ENCODE data around the gene PSMA6.
"Not testable (repeated sequence)": the region's sequence is repeated elsewhere in the genome, so short reads cannot be mapped to it uniquely, and the experiment has no call there.

The PSMA6 gene

DNA sequence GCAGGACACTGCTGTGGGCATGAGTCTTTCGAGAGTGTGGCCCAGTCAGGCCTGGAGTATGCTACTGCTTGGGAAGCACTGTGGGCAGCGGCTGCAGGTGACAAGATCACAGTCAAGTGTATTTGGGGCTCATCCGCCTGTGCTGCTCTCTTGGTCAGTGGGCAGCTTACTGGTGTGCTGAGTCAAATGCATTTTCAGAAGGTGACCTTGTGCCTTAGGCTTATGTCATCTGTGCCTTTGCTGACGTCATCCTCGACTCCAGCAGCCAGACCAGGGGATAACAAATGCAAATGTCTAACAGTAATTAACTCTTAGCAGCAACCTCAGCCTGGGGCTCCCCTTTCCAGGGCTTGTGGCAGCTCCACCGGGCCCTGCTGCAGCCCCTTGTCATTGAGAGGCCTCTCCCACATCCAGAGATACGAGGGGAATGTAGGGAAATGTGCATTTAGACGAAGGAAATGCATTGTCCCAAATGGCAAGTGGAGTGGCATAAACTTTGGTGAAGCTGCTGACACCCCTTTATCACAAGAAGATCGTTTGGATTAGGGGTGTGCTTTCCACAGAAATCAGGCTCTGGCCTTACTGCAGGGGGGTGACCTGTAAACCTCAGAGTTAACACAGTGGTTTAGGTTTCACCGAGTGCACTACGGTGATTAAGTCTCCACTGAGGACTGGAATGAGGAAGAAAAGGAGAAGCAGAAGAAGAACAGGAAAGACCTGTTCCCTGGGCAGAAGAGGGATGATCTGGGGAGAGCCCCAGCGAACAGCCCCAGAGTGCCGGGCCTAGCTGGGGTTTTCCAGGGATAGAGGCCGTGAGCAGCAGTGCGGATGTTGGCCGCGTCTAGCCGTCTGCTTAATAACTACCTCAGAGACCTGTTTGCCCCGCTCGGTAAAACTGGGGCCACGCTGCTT, 39.7 kb downstream of the PSMA6 start:
- no peak for FAIRE-seq

DNA sequence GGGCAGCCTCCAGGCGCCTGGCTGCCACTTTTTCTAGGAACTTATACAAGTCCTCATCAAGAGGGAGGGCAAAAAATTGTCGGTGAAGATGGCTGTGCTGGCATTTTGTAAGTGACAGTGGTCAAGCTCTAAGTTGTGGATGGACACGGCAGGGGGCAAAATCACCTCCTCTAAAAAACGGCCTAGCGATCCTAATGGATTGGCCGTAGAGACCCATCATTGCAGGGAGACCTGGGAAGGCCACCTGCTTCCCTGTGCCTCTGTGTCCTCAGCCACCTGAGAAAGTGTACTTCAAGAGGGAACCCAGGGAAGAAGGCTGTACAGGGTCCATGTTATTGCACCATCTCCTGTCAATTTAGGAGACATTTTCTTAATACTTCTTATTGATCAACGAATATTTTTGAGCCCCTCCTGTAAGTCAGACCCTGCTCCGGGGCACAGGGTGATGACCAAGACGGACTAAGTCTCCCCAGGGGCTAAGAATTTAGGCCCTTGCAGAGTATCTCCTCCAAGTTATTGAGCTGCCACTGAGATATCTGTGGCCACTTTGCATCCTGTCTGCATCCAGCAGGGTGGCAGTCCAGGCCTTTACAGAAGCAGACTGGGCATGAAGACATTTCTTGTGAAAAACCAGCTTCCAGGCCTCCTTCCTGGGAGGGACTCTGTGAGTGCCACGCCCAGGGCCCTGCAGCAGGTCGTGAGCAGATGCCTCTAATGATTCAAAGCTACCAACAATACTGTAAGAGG, 40.5 kb downstream of the PSMA6 start:
- no peak for FAIRE-seq

DNA sequence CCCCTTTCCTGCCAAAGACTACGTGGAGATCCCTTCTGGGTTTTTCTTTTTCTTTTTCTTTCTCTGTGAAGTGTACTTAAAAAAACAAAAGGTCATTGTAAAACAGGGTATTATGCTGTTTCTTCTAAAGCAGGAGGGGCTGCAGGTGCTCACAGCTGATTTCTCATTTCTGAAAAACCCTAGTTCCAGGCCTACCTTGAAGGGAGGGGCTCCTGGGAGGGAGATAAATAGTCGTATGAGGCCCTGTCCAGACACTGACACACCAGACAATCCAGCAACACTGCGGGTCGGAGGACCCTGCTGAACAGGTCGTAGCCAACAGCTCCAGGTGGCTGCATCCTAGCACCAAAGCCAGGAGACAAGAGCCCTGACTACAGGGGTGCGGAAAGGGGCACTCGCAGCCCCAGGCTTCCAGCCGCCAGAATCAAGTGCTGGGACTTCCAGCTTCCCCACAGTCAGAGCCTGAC, 41.1 kb downstream of the PSMA6 start:
- FAIRE-seq = no peak

DNA sequence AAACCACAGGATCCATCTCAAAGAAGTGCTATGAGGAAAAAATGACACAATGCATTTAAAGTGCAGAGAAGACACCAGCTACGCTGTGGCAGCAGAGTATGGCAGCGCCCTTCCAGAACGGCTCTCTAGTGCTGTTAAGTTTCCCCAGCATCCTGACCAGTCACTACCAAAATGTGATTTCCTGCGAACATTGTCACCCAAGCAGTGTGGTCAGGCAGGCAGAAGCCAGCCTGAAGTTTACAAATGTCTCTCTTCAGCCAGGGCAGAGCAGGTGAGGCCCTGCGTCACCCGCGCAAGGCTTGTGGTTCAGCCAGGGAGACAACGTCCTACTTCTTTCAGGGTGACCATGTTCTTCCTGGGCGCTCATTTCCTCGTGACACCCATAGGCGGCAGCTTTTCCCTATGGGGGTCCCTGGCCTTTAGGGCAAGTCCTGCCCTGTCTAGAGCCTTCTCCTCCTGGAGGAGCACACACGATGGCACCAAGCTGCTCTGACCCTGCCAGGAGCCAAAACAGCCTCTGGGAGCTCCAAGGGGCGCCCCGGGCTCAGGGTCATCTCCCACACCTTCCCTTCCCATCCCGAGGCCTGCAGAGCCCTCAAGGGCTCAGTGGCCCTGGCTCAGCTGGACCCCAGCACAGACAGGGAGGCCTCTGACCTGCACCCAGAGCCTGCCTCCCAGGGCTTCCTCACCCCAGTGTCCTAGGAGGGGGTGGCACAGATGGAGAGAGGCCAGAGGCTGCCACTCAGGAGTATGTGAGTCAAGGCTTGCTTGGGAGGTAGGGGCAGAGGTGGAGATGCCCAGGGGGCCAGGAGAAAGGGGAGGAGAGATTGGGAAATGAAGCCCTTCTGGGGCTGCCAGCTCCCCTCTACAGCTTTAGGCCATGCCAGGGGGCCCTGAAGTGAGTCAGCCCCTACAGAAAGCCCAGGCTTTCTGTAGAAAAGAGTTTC, 41.9 kb downstream of the PSMA6 start:
- FAIRE-seq = no peak

DNA sequence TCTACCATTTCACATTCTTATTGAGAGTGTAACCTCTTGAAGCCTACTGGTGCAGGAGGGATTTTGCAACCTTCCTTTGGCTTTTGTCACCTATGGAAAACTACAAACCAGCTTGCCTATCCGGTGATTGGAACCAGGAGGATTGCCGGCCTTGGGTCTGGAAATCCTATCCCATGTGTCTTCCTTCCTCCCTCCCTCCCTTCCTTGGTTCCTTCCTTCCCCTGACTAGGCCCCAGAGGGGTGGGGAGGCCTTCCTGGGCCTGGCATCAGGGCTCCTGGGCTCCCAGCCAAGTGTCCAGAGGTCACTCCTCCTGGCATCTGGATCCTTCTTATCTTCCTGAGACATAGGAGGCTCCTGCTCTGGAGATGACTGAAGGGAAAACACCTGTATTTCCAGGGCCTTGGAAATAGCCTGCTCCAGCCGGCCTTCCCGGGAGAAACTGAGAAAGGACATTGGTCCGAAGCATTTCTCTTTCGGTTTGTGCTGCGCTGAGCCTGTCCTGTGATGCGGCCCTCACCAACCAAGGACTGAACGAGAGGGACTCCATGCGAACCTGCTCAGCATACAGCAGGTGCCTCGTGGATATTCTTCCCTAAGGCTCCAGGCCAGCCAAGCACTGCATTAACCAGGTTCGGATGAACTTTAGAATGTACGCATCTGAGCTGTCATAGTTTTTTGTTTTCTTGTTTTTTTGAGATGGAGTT, 43.4 kb downstream of the PSMA6 start:
- no peak for FAIRE-seq

DNA sequence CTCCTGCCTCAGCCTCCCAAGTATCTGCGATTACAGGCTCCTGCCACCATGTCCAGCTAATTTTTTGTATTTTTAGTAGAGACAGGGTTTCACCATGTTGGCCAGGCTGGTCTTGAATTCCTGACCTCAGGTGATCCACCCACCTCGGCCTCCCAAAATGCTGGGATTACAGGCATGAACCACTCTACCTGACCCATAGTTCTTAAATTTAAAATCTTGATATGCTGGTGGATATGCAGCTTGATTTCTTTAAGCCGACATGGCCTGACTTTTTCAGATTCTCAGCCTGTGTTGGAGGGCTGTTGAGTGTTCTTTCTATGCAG, 44.0 kb downstream of the PSMA6 start:
- not testable (repeated sequence) for FAIRE-seq

DNA sequence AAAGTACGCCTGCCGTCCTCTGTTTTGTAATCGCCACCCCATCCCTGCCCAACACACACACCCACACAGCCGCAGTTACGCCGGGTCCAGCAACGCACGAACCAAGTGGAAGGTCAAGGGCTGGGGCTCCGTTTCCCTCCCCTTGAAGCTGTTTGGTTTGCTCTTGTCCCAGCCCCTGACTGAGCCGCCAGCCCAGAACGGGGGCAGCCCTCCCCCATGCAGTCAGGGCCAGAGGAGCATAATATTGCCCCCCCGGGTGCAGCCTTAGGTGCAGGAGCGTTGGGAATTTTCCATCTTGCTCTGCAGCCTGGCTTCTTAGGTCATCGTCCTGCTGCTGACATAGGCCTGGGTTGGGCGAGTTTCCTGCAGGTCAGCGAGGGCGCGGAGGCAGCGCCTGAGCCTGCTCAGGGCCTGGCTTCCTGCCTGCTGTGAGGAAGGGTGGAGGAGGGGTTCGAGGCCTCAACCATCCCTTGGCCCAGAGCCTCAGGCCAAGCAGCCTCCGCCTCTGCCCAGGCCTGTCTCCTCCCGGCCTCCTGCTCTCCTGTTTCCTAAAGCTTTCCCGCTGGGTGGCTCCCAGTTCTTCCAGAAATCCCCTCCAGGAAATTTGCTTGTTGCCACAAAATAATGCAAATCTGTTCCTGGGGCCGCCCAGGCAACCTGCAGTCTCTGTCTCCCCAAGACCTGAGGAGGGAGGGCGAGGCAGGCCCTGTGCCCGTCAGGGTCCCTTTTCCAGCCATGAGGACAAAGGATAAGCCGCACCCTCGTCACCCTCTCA, 44.5 kb downstream of the PSMA6 start:
- FAIRE-seq = no peak

DNA sequence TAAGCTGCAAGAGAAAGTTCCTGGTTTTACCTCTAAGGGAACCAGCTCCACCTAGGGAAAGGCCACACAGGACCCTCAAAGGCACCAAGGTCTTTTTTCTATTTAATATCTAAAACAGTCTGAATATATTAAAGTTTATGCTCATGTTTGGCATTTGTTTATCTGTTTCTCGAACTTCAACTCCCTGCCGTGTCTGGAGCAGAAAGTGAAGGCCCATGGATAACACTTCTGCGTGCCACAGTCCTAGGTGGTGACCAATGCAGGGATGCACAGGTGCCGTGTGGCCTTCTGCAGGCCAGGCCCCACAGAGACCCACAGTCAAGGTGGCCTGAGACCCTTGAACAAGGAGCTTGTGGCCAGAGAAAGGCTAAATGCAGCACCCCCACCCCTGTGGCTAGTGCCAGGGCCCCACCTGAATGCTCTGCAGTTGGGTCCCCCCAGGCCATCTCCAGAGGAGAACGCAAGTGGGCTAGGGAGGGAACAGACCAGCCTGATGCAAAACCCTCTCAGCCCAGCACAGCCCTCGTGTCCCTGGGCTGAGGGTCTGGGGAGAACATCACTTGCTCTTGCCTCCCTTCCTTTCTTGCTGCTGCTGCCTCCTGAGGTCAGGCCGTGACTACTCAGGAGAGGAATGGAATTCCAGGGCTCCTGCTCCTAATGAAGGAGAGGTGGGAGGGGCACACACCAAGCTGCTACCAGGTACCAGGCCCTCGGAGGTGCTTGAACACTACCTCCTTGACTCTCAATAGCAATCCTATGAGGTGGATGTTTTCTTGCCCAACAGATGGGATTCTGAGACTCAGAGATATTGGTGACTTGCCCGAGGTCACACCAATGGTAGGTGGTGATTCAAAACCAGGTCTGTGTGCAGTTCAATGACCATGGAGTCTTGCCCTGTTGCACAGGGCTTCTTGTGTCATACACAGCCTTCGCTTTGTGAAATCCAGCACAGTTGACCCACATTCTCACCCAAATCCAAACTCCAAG, 45.4 kb downstream of the PSMA6 start:
- FAIRE-seq = no peak

DNA sequence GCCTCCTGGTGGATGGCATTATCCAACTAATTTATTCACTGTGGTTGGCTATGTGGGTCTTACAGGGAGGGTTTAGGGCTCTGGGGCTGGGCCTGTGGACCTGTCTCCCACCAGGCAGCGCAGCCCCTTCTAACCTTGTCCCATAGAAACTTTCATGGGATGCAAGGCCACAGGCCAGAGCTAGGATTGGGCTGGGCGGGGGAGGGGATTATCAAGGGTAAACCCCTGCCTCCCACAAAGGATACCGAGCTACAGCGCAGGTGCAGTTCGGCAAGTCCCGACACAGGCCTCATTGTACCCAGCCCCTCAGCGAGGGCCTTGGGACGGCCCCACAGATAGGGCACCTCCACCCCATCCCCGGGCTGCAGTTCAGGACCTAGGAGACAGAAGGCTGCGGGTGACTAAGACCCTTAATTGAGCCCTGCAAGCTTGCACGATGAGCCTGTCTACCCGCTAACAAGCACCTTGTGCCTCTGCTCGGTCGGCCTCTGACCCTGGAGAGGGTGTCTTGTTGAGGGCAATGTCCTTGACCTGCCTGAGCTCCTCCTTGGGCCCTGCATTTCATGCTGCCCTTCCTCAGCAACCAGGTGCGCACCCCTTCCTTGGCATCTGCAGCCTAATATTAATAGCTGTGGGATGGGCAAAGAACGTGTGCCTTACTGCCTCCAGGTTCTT, 46.7 kb downstream of the PSMA6 start:
- no peak for FAIRE-seq

DNA sequence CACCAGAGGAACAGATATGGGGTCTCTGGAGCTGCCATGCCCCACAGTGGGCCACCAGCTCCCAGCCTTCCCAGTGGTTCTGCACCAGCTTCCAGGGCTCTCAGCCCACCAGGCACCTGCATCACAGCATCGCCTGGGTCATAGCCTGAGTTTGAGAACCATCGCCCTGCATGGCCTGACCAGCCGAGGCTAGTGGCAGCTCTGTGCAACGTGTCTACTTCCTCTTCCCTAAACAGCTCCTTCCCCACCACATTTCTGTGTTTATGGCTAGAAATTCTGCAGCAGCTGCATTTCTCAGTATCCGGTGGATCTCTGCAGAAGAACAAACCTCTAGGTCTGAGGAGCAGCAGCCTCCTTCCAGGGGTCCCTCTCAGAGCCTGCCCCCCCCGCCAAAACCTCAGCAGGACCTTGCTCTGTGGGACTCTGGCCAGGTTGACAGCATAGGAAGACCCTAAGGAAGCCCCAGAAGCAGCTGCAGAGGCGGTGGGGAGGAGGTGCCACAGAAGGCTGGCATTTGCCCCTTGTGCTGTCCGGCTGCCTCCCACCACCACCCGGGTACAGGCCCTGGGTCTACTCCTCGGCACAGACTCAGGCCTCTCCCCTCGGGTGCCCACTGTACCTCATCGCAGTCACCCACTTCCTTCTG, 47.7 kb downstream of the PSMA6 start:
- no peak for FAIRE-seq

DNA sequence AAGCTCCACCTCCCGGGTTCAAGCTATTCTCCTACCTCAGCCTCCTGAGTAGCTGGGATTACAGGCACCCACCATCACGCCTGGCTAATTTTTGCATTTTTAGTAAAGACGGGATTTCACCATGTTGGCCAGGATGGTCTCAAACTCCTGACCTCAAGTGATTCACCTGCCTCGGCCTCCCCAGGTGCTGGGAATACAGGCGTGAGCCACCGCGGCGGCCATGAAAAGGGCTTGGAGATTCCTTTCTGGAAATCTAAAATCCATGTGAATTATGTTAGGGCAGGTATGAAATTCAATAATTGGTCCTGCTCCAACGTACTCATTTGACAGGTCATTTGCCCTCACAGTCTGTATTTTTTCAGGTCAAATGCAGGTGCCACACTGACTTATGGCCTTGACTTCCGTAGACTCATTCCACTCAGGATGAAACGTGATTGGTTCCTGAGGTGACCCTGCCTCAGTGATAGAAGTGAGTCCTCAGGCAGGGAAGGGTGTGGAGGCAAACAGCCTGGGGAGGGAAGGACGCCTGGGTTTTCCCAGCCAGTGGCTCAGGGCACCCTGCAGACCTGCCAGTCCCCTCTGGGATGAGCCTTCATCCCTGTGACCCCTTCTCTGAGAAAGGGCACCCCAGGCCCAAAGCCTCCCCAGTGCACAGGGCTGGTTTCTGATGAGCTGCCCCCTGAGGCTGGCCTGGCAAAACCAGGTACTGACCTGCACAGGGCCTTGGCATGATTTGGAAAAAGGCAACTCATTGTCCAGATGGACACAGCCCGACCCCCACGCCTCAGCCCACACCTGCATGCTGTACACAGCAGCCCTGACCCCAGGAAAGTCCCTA, 48.7 kb downstream of the PSMA6 start:
- FAIRE-seq = no peak

DNA sequence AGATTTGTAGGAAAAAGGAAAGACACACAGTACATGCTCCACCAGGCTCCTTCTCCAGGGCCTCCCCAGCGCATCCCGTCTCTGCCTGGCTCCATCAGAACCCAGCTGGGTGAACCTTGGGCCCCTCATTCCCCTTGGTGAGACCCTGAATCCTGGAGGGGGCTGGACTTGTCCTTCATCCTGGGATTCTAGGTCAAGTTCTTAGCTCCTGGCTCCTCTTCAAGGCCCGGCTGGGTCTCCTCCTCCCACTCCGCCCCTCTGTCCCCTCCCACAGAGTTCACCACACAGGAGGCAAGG, 49.2 kb downstream of the PSMA6 start:
- no peak for FAIRE-seq

DNA sequence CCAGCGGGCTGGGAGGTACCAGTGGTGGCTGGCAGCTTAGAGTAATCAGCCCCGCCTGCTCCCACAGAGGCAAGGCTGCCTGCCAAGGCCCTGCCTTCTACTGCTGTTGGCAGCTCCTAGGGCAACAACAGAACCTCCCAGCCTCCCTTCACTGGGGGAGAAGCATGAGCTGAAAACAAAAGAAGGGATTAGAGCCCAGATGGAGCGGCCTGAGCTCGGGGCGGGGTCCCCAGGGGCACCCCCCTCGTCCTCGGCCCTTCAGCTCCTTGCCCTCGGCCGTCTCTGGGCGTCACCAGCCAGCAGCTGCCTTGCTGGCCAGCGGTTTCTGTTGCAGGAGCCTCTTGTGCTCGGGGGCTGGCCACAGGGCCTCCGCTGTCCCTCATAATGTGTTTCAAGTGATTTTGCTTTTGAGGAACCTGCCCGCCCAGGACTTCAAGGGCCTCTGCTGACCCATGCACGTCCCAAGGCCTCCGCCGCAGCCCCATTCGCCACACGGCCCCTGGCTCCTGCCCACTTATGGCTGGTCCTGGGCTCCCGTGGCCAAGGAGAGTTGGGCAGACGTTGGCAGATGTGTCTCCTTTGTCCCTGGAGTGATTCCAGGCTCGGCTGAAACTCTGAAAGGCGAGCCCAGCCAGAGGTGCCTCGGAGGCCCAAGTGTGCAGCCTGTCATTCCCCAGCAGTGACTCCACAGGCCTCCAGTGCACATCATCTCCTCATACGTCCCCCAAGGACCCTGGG, 49.7 kb downstream of the PSMA6 start:
- no peak for FAIRE-seq

DNA sequence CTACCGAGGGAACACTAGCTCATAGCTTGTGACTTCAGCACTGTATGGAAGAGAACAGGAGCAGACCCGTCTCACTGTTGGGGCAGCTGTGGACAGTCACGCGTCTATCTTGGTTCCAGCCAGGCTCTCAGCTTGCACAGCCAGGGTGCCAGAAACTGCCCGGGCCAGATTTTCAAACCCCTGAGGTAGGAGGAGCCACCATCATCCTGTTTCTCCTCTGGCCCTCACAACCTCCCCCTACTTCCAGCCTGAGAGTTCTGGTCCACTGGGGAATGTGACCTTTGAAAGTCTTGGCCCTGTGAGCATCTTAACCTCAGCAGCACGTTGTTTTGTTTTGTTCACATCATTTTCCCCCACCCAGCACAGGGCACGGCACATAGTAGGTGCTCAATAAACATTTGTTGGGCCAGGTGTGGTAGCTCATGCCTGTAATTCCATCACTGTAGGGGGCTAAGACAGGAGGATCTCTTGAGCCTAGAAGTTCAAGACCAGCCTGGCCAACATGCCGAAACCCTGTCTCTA, 50.4 kb downstream of the PSMA6 start:
- FAIRE-seq = no peak

DNA sequence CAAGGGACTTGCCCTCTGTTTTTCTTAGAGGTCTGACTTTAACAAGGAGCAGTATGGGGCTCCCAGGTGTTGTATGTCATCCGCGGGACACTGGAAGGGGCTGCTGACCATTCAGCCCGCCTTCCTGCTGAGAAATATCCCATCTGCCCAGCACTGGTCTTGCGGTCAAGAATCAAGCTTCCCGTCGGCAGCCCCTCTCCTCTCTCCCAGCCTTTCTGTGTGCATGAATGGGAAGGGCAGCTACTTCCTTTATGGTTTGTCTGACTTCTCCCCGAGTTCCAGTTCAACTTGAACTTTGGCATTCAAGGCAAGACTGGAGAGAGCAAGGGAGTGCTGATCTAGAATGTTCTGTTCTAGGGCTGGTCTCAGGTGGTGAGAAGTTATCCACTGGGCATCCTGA, 51.5 kb downstream of the PSMA6 start:
- FAIRE-seq = no peak

DNA sequence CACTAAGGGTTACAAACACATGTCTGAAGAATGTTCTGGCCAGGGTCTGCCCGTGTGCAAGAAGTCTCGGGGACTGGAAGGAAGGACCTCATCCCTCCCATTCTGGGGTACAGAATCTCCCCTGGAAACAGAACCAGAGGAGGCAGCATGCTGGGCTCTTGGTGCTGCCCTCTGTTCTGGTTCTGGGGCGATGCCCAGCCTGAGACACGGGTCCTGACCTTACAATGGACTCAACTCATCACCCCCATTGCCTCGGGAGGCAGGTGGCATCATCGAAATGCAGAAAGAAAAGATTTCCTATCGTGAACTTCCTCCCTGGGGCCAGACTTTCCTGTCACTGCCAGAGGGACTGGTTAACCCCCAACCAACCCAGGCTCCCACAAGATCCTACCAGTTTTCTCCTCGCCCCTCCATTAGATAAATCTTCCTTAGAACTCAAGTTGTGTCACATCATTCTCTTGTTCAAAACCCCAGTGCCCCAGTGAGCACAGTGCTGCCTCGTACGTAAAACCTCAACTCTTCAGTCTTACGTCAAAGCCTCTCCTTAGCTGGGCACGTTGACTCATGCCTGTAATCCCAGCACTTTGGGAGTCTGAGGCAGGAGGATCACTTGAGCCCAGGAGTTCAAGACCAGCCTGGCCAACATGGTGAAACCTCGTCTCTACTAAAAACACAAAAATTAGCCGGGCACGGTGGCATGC, 52.1 kb downstream of the PSMA6 start:
- no peak for FAIRE-seq

Measured in colon (tissue), 2 donors.